H1 (cell line): ENCODE data around the gene USP30. TPM values are rescaled to one million over a fixed set of nuclear protein-coding genes. Genes with fewer than 3 reads are reported as not detected.
A peak's percentile ranks its signal among the peaks of the same experiment; 100 is the strongest.

Experiments used
- CTCF ChIA-PET: fragments of 300-600 bp; sonication (Branson Sonifier 250); formaldehyde crosslinking; loops from one replicate; lab custom pipeline; 2021; ENCODE audit not compliant: partially characterized antibody; lab: Charles Lee
- POLR2A ChIA-PET: fragments of 300-600 bp; sonication (Branson Sonifier 250); formaldehyde crosslinking; loops from one replicate; lab custom pipeline; 2021; ENCODE audit warnings: inconsistent platforms; ENCODE audit not compliant: partially characterized antibody; lab: Charles Lee
- DNase-seq, 2 experiments: peaks; one replicate each; pipeline versions ENCODE4 v3.0.0 to v3.0.0-alpha.2; 2010 to 2022; ENCODE audit warnings: low spot score in 2 of 2, low read depth in 1 of 2, mixed read lengths in 1 of 2
- FAIRE-seq: peaks from 2 replicates; lab custom pipeline; 2011; peaks lifted over from hg19 to GRCh38; lab: Jason Lieb, UNC
- H2AFZ ChIP-seq: 2 replicates; pipeline ENCODE4 v1.8.1; 2012; ENCODE audit warnings: low read length, inconsistent platforms
- H2AK5ac ChIP-seq: 2 replicates; pipeline ENCODE4 v1.6.1; 2013; ENCODE audit warnings: low read depth, low read length
- H2BK120ac ChIP-seq: replicated peaks from 2 replicates; pipeline ENCODE3; 2013; ENCODE audit warnings: low read depth, low read length, inconsistent platforms
- H2BK12ac ChIP-seq: 2 replicates; pipeline ENCODE4 v1.6.1; 2013; ENCODE audit warnings: low read depth, low read length
- H2BK15ac ChIP-seq: 2 replicates; pipeline ENCODE4 v1.6.1; 2013; ENCODE audit warnings: low read length
- H2BK20ac ChIP-seq: 2 replicates; pipeline ENCODE4 v1.6.1; 2013; ENCODE audit warnings: low read length
- H2BK5ac ChIP-seq: 2 replicates; pipeline ENCODE4 v1.6.1; 2013; ENCODE audit warnings: low read depth, low read length
- H3K14ac ChIP-seq: 2 replicates; pipeline ENCODE4 v1.6.1; 2013; ENCODE audit warnings: inconsistent platforms; ENCODE audit not compliant: insufficient read length
- H3K18ac ChIP-seq: 2 replicates; pipeline ENCODE4 v1.6.1; 2013; ENCODE audit warnings: low read length; ENCODE audit errors: extremely low read depth
- H3K23ac ChIP-seq: 2 replicates; pipeline ENCODE4 v1.6.1; 2013; ENCODE audit warnings: inconsistent platforms; ENCODE audit not compliant: insufficient read length
- H3K23me2 ChIP-seq: 2 replicates; pipeline ENCODE4 v1.6.1; 2013; ENCODE audit warnings: low read depth, low read length
- H3K27ac ChIP-seq: 2 replicates; pipeline ENCODE4 v1.6.1; 2011; ENCODE audit warnings: low read depth, low read length, inconsistent platforms
- H3K27me3 ChIP-seq, 4 experiments: replicated peaks in 1 of 4; 1 replicate in 1 of 4; 2 replicates in 3 of 4; pipeline versions ENCODE4 v1.6.1 to v1.8.1; 2011 to 2013; ENCODE audit warnings: low read length in 3 of 4, mild to moderate bottlenecking in 3 of 4, inconsistent platforms in 2 of 4, mixed read lengths in 2 of 4, moderate library complexity in 1 of 4; ENCODE audit not compliant: control insufficient read depth in 3 of 4, insufficient read depth in 3 of 4; ENCODE audit errors: extremely low read depth in 1 of 4
- H3K36me3 ChIP-seq, 4 experiments: 2 replicates each; pipeline versions ENCODE4 v1.6.1 to v1.8.1; 2011 to 2013; ENCODE audit warnings: mild to moderate bottlenecking in 4 of 4, low read length in 3 of 4, moderate library complexity in 2 of 4, control low read depth in 1 of 4, inconsistent platforms in 1 of 4; ENCODE audit not compliant: insufficient read depth in 4 of 4, control insufficient read depth in 2 of 4
- H3K4ac ChIP-seq: replicated peaks from 2 replicates; pipeline ENCODE3; 2013; ENCODE audit warnings: low read length, low read depth, mixed read lengths, inconsistent platforms; ENCODE audit not compliant: insufficient read length
- H3K4me1 ChIP-seq, 4 experiments: replicated peaks in 1 of 4; 1 replicate in 1 of 4; 2 replicates in 3 of 4; pipeline versions ENCODE4 v1.6.1 to v1.8.1; 2011 to 2013; ENCODE audit warnings: low read length in 3 of 4, inconsistent platforms in 2 of 4, mixed read lengths in 1 of 4; ENCODE audit not compliant: insufficient read depth in 4 of 4, control insufficient read depth in 3 of 4
- H3K4me2 ChIP-seq, 2 experiments: 2 replicates each; pipeline versions ENCODE4 v1.6.1 to v1.8.1; 2011 to 2013; ENCODE audit warnings: low read depth in 2 of 2, low read length in 2 of 2, control low read depth in 1 of 2, inconsistent platforms in 1 of 2, mild to moderate bottlenecking in 1 of 2; ENCODE audit not compliant: insufficient read depth in 1 of 2
- H3K4me3 ChIP-seq, 4 experiments: fragments of 200-600, 300-600 bp in 1 of 4; sonication (generic), shearing (Covaris generic), sonication (Bioruptor Twin) in 1 of 4; 2 replicates each; pipeline versions ENCODE4 v1.5.1 to v1.8.1; 2011 to 2016; ENCODE audit warnings: low read length in 4 of 4, low read depth in 3 of 4, control low read depth in 2 of 4, inconsistent platforms in 2 of 4, mild to moderate bottlenecking in 2 of 4, mixed read lengths in 1 of 4, moderate library complexity in 1 of 4; ENCODE audit not compliant: insufficient read depth in 2 of 4; ENCODE audit errors: extremely low read depth in 1 of 4
- H3K56ac ChIP-seq: replicated peaks from 2 replicates; pipeline ENCODE3; 2013; ENCODE audit warnings: low read depth, mild to moderate bottlenecking, mixed read lengths, low read length, inconsistent platforms; ENCODE audit not compliant: insufficient read length
- H3K79me1 ChIP-seq: 2 replicates; pipeline ENCODE4 v1.6.1; 2013; ENCODE audit warnings: low read depth, low read length, control low read depth
- H3K79me2 ChIP-seq, 2 experiments: 2 replicates each; pipeline versions ENCODE4 v1.6.1 to v1.8.1; 2012 to 2013; ENCODE audit warnings: low read length in 2 of 2, mild to moderate bottlenecking in 2 of 2, inconsistent platforms in 1 of 2; ENCODE audit not compliant: insufficient read depth in 2 of 2, control insufficient read depth in 1 of 2
- H3K9ac ChIP-seq, 4 experiments: replicated peaks in 1 of 4; 1 replicate in 1 of 4; 2 replicates in 3 of 4; pipeline versions ENCODE4 v1.6.1 to v1.8.1; 2011 to 2013; ENCODE audit warnings: low read depth in 3 of 4, low read length in 3 of 4, control low read depth in 2 of 4, mild to moderate bottlenecking in 2 of 4, moderate library complexity in 2 of 4, inconsistent platforms in 1 of 4; ENCODE audit errors: extremely low read depth in 1 of 4
- H3K9me3 ChIP-seq, 2 experiments: 2 replicates each; pipeline versions ENCODE4 v1.6.1 to v1.8.1; 2012 to 2013; ENCODE audit warnings: mild to moderate bottlenecking in 2 of 2, moderate library complexity in 2 of 2, control low read depth in 1 of 2, inconsistent platforms in 1 of 2, low read depth in 1 of 2, low read length in 1 of 2, mixed read lengths in 1 of 2; ENCODE audit not compliant: insufficient read depth in 2 of 2
- H4K20me1 ChIP-seq, 2 experiments: replicated peaks in 1 of 2; 2 replicates each; pipeline versions ENCODE3 to v1.8.1; 2011 to 2013; ENCODE audit warnings: inconsistent platforms in 2 of 2, low read length in 2 of 2, mild to moderate bottlenecking in 1 of 2; ENCODE audit not compliant: insufficient read depth in 2 of 2, control insufficient read depth in 1 of 2
- H4K5ac ChIP-seq: 2 replicates; pipeline ENCODE4 v1.6.1; 2013; ENCODE audit warnings: low read length, low read depth, mixed read lengths, inconsistent platforms; ENCODE audit not compliant: insufficient read length
- H4K8ac ChIP-seq: 2 replicates; pipeline ENCODE4 v1.8.0; 2013; ENCODE audit warnings: mild to moderate bottlenecking, moderate library complexity, low read length, inconsistent platforms; ENCODE audit not compliant: insufficient read depth; ENCODE audit errors: extremely low read depth
- H4K91ac ChIP-seq: replicated peaks from 2 replicates; pipeline ENCODE3; 2013; ENCODE audit warnings: low read length, mixed read lengths, inconsistent platforms; ENCODE audit not compliant: insufficient read length
- BACH1 ChIP-seq: IDR thresholded peaks from 2 replicates; pipeline ENCODE4 v1.6.1; 2012; ENCODE audit warnings: low read length, improper control_type of control experiment
- BRCA1 ChIP-seq: IDR thresholded peaks from 2 replicates; pipeline ENCODE4 v1.6.1; 2012; ENCODE audit warnings: low read depth, low read length, improper control_type of control experiment
- CHD2 ChIP-seq: IDR thresholded peaks from 2 replicates; pipeline ENCODE4 v1.6.1; 2012; ENCODE audit warnings: low read length, improper control_type of control experiment
- KDM1A ChIP-seq: fragments of 200-600, 300-600 bp; sonication (generic); IDR thresholded peaks from 2 replicates; pipeline ENCODE4 v1.7.1; 2016; ENCODE audit warnings: mild to moderate bottlenecking, low read length, borderline replicate concordance
- NRF1 ChIP-seq: IDR thresholded peaks from 2 replicates; pipeline ENCODE4 v1.6.1; 2011; ENCODE audit warnings: mild to moderate bottlenecking, low read depth, low read length, improper control_type of control experiment
- RAD21 ChIP-seq, 2 experiments: IDR thresholded peaks in 1 of 2; conservative IDR thresholded peaks in 1 of 2; 2 replicates each; pipeline ENCODE4 v1.6.1; 2011; ENCODE audit warnings: low read depth in 2 of 2, low read length in 2 of 2, improper control_type of control experiment in 1 of 2, inconsistent platforms in 1 of 2, mild to moderate bottlenecking in 1 of 2, moderate library complexity in 1 of 2
- RNF2 ChIP-seq: fragments of 200-900, 300-1000 bp; sonication (generic); IDR thresholded peaks from 2 replicates; pipeline ENCODE4 v1.7.1; 2016; ENCODE audit warnings: borderline replicate concordance, low read depth, mild to moderate bottlenecking, antibody characterized with exemption, low read length; ENCODE audit not compliant: poor library complexity, severe bottlenecking; ENCODE audit errors: missing control alignments
- SIN3A ChIP-seq, 2 experiments: IDR thresholded peaks in 1 of 2; conservative IDR thresholded peaks in 1 of 2; 2 replicates each; pipeline ENCODE4 v1.6.1; 2011 to 2012; ENCODE audit warnings: low read length in 2 of 2, improper control_type of control experiment in 1 of 2, low read depth in 1 of 2, mild to moderate bottlenecking in 1 of 2
- SIX5 ChIP-seq: IDR thresholded peaks from 2 replicates; pipeline ENCODE4 v1.6.1; 2011; ENCODE audit warnings: mild to moderate bottlenecking, low read depth, low read length
- TAF7 ChIP-seq: optimal IDR thresholded peaks from 2 replicates; pipeline ENCODE3; 2011; ENCODE audit warnings: low read depth, mild to moderate bottlenecking, inconsistent platforms, low read length, moderate library complexity, borderline replicate concordance
- TCF12 ChIP-seq: IDR thresholded peaks from 2 replicates; pipeline ENCODE4 v1.6.1; 2011; ENCODE audit warnings: low read depth, mild to moderate bottlenecking, low read length
- ZNF274 ChIP-seq: IDR thresholded peaks from 2 replicates; pipeline ENCODE4 v1.7.0; 2012; ENCODE audit warnings: low read length, borderline replicate concordance; ENCODE audit errors: extremely low read depth
- WGBS, 2 experiments: shearing (Covaris generic) in 1 of 2; methylation state at CpG; one replicate each; pipeline versions ENCODE4 v1.1.6 to v1.1.7; 2013 to 2015; ENCODE audit warnings: low lambda C conversion rate in 2 of 2, mixed read lengths in 2 of 2, inconsistent platforms in 1 of 2, low coverage in 1 of 2, missing lambda C conversion rate in 1 of 2; ENCODE audit not compliant: insufficient replicate concordance in 2 of 2, insufficient coverage in 1 of 2, insufficient read length in 1 of 2; ENCODE audit errors: extremely low coverage in 1 of 2, missing lambda C conversion rate in 1 of 2; 5-methylcytosine and 5-hydroxymethylcytosine counted together
- polyA plus RNA-seq, 7 experiments: library from polyadenylated mRNA; depleted of rRNA in 3 of 7; stranded (reverse) in 5 of 7; unstranded in 2 of 7; fragments of >200 nt in 5 of 7; fragments of 200-250 nt in 2 of 7; gene quantifications; 1 replicate in 5 of 7; 2 replicates in 1 of 7; 4 replicates in 1 of 7; pipeline versions ENCODE4 v1.2.1 to v1.2.3, GENCODE V29; 2011 to 2013; ENCODE audit warnings: missing spikeins in 2 of 7, mixed read lengths in 2 of 7
- total RNA-seq: library from RNA; stranded (reverse); fragmentation: NEBNext Ultra II Directional; extraction: Animal tissue kit (Norgen Biotek cat#: 25700); gene quantifications from 2 replicates; pipeline ENCODE4 v1.2.1, GENCODE V29; 2021

The USP30 gene
- total and polyA plus RNA-seq, 2 of the 8 experiments (the other 6 are each of a cell fraction or from before 2014, with no cell fraction given) = 7.0 to 12.2 TPM

DNA sequence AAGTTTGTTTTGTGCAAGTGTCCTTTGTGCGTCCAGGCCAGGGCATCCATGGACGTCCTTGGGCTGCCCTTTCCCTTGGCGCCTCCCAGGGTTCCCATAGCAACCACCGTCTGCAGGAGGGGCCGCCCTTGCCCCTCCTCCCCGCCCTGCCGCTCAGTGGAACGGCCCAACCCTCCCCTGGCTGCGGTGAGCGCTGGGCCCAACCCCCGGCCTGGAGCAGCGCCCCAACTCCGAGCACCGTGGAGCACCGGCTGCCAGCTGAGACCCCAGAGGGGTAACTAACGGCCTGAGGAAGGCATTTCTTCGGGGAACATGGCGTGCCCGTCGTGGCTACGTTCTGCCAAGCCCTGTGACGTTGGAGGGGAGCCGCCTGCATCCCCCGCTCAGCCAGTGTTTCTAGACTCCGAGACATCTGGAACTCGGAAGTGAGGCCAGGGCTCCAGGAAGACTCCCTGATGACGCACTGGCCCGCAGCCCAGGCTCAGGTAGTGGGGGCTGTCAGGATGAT, 58.7 kb downstream of the USP30 start:
- Histone ChIP-seq H3K18ac (no peak overlapping the region), H3K4me3 (peak overlapping the region; percentile 12 to 58 (median 44))
- TF ChIP-seq BRCA1 = no peak
- TF ChIP-seq SIN3A (conservative IDR thresholded peaks at IDR 0.05 in 1 of 2, IDR thresholded peaks at IDR 0.05 in 1 of 2; ENCODE audit: low read depth in 1 of 2, low read length in 2 of 2) = peak in 1 of 2 experiments; percentile 65; a peak in 1 of 4 replicates
- TF ChIP-seq BACH1 = no peak
- TF ChIP-seq CHD2 = 0 out of 2 replicates have a peak, but pooled peaks have one; percentile 27
- TF ChIP-seq RNF2 = no peak
- no peak for TF ChIP-seq KDM1A
- TF ChIP-seq SIX5 = no peak
- TF ChIP-seq ZNF274 = no peak
- TF ChIP-seq TCF12 = no peak
- no peak for TF ChIP-seq RAD21 (IDR thresholded peaks at IDR 0.05 in 1 of 2, conservative IDR thresholded peaks at IDR 0.05 in 1 of 2; ENCODE audit: low read depth in 2 of 2, low read length in 2 of 2)
- no peak for TF ChIP-seq TAF7
- TF ChIP-seq NRF1 = no peak

More for the DNA sequence above, 58.7 kb downstream of the USP30 start:
- Histone ChIP-seq H4K20me1 (no peaks in the 10 kb centered on the region), H3K23ac (no peak overlapping the region), H2BK120ac (no peak overlapping the region), H3K36me3 (peaks cover 10 to 37% (median 22%) of the 10 kb centered on the region in 4 experiments), H2BK15ac (no peak overlapping the region), H2AK5ac (no peak overlapping the region), H3K4me1 (peaks cover 2 to 9% (median 4%) of the 10 kb centered on the region in 4 experiments; a peak in 5 of 7 replicates), H2BK12ac (no peak overlapping the region), H2AFZ (peak overlapping the region; percentile 70; the same call in 1 of the 2 replicates), H4K8ac (peak overlapping the region; percentile 82), H3K27me3 (no peaks in the 10 kb centered on the region; a peak in 1 of 7 replicates), H3K23me2 (no peaks in the 10 kb centered on the region), H3K14ac (no peak overlapping the region), H3K79me2 (no peaks in the 10 kb centered on the region), H2BK20ac (no peak overlapping the region), H3K79me1 (no peaks in the 10 kb centered on the region), H2BK5ac (0 out of 2 replicates have a peak overlapping the region, but pooled peaks have one; percentile 35), H3K4me2 (peak overlapping the region; percentile 49 to 73), H3K56ac (peak overlapping the region; percentile 48), H4K5ac (peak overlapping the region; percentile 90), H4K91ac (no peak overlapping the region), H3K4ac (peak overlapping the region; percentile 62), H3K9ac (peak overlapping the region in 2 of 4 experiments; percentile 28 to 34; a peak in 3 of 7 replicates), H3K9me3 (no peaks in the 10 kb centered on the region), H3K27ac (0 out of 2 replicates have a peak overlapping the region, but pooled peaks have one; percentile 54)
- WGBS, 2 experiments = 17% methylated on average over 25 of the region's 28 CpGs; no CpG with 5 or more reads in 1 of the 2 experiments
- DNase-seq = peak; percentile 62 to 87
- CTCF ChIA-PET = interaction anchor here (1.2 to 3.0 kb wide), 5 partner anchors 11 to 274 kb away, joined by 3 to 29 read pairs (median 5); no protein-coding TSS in a partner anchor
- no peak for FAIRE-seq
- POLR2A ChIA-PET = interaction anchor here (0.7 to 6.1 kb wide), 7 partner anchors 9 to 137 kb away, joined by 3 to 34 read pairs (median 5); partner anchors contain the start of gene UNG
